ENCODE results near the gene IRS1.

- no peak for TF ChIP-seq CTCF (IDR thresholded peaks at IDR 0.05; ENCODE audit: borderline replicate concordance, extremely low read depth, low read length, poor library complexity, severe bottlenecking)
- no peak for TF ChIP-seq EZH2 (IDR thresholded peaks at IDR 0.05; ENCODE audit: borderline replicate concordance, low read depth, low read length, severe bottlenecking)
Measured at GRCh38 chr2:226797289-226797988, 2.2 kb downstream of the IRS1 start.
